OCI-LY3 (cell line): ENCODE data around the gene ROBO1.

Experiments
- H2AFZ ChIP-seq: fragments of 200-600, 300-600 bp; shearing (Covaris generic); 2 replicates; pipeline ENCODE4 v1.6.0; 2014; ENCODE audit warnings: antibody characterized with exemption, low read depth, low read length
- H3K27ac ChIP-seq: fragments of 200-600, 300-600 bp; sonication (generic); 2 replicates; pipeline ENCODE4 v1.5.1; 2014; ENCODE audit warnings: mild to moderate bottlenecking, low read length, moderate library complexity, mixed read lengths
- H3K27me3 ChIP-seq: fragments of 200-600, 300-600 bp; sonication (generic); 2 replicates; pipeline ENCODE4 v1.6.1; 2014; ENCODE audit warnings: low read depth, low read length, mixed read lengths
- H3K36me3 ChIP-seq: fragments of 200-600, 300-600 bp; sonication (generic); replicated peaks from 2 replicates; pipeline ENCODE3; 2014; ENCODE audit warnings: low read depth, low read length, mixed read lengths
- H3K4me1 ChIP-seq: fragments of 300-600, 200-600 bp; sonication (generic); 2 replicates; pipeline ENCODE4 v1.6.1; 2014; ENCODE audit warnings: low read length, mixed read lengths
- H3K4me2 ChIP-seq: fragments of 200-600, 300-600 bp; sonication (generic); 2 replicates; pipeline ENCODE4 v1.6.1; 2014; ENCODE audit warnings: low read length, mixed read lengths
- H3K4me3 ChIP-seq: fragments of 300-600, 200-600 bp; sonication (generic); 2 replicates; pipeline ENCODE4 v1.5.1; 2014; ENCODE audit warnings: antibody characterized with exemption, mild to moderate bottlenecking, low read length, moderate library complexity
- H3K79me2 ChIP-seq: fragments of 300-600, 200-600 bp; shearing (Covaris generic); 2 replicates; pipeline ENCODE4 v1.6.1; 2014; ENCODE audit warnings: mild to moderate bottlenecking, low read length, mixed read lengths
- H3K9ac ChIP-seq: fragments of 300-600, 200-600 bp; shearing (Covaris generic); 2 replicates; pipeline ENCODE4 v1.6.0; 2014; ENCODE audit warnings: mild to moderate bottlenecking, low read length, moderate library complexity
- H3K9me3 ChIP-seq: fragments of 200-600, 300-600 bp; shearing (Covaris generic); 2 replicates; pipeline ENCODE4 v1.6.1; 2014; ENCODE audit warnings: low read length, mixed read lengths; ENCODE audit not compliant: insufficient read depth
- H4K20me1 ChIP-seq: fragments of 200-600, 300-600 bp; sonication (generic); 2 replicates; pipeline ENCODE4 v1.6.1; 2016; ENCODE audit warnings: low read length, mixed read lengths; ENCODE audit not compliant: insufficient read depth
- CTCF ChIP-seq: fragments of 200-600, 300-600 bp; sonication (generic); IDR thresholded peaks from 2 replicates; pipeline ENCODE4 v1.5.1; 2014; ENCODE audit warnings: antibody characterized with exemption, low read length, low read depth
- EZH2phosphoT487 ChIP-seq: fragments of 200-600 bp; shearing (Covaris generic); IDR thresholded peaks from 2 replicates; pipeline ENCODE4 v1.6.1; 2018; ENCODE audit warnings: antibody characterized with exemption, mixed run types, low read depth

The ROBO1 gene

GRCh38 chr3:78838362-78838761, 929.4 kb downstream of the ROBO1 start:
- Histone ChIP-seq H4K20me1 (no peaks in the 10 kb centered on the region), H3K4me1 (no peaks in the 10 kb centered on the region), H3K27me3 (no peaks in the 10 kb centered on the region), H3K9me3 (no peaks in the 10 kb centered on the region), H2AFZ (no peak overlapping the region), H3K9ac (no peak overlapping the region), H3K27ac (no peak overlapping the region), H3K4me3 (no peak overlapping the region), H3K79me2 (no peaks in the 10 kb centered on the region), H3K4me2 (no peak overlapping the region), H3K36me3 (no peaks in the 10 kb centered on the region)
- TF ChIP-seq EZH2phosphoT487 (no peak), CTCF (no peak)

GRCh38 chr3:78834910-78835309, 932.9 kb downstream of the ROBO1 start:
- H3K4me3 ChIP-seq: no peak overlapping the region
- no peaks in the 10 kb centered on the region for H3K36me3 ChIP-seq
- no peaks in the 10 kb centered on the region for H3K27me3 ChIP-seq
- H3K9me3 ChIP-seq: peaks cover 3% of the 10 kb centered on the region; the same call in 1 of the 2 replicates
- H2AFZ ChIP-seq: no peak overlapping the region
- TF ChIP-seq CTCF: no peak
- TF ChIP-seq EZH2phosphoT487: no peak
- no peaks in the 10 kb centered on the region for H3K79me2 ChIP-seq
- no peak overlapping the region for H3K27ac ChIP-seq
- H3K9ac ChIP-seq: no peak overlapping the region
- H3K4me1 ChIP-seq: no peaks in the 10 kb centered on the region
- H4K20me1 ChIP-seq: no peaks in the 10 kb centered on the region
- H3K4me2 ChIP-seq: no peak overlapping the region

GRCh38 chr3:78832785-78833204, 935.0 kb downstream of the ROBO1 start:
- Histone ChIP-seq H2AFZ (no peak overlapping the region), H3K9me3 (peaks cover 7% of the 10 kb centered on the region; the same call in 1 of the 2 replicates), H3K9ac (no peak overlapping the region), H3K4me3 (no peak overlapping the region), H3K27me3 (no peaks in the 10 kb centered on the region), H3K4me1 (no peaks in the 10 kb centered on the region), H3K36me3 (no peaks in the 10 kb centered on the region), H3K27ac (no peak overlapping the region), H4K20me1 (no peaks in the 10 kb centered on the region), H3K79me2 (no peaks in the 10 kb centered on the region), H3K4me2 (no peak overlapping the region)
- no peak for TF ChIP-seq CTCF
- no peak for TF ChIP-seq EZH2phosphoT487

- no peak overlapping the region for H3K4me2 ChIP-seq
- H3K36me3 ChIP-seq: no peaks in the 10 kb centered on the region
- H3K79me2 ChIP-seq: no peaks in the 10 kb centered on the region
- no peak for TF ChIP-seq EZH2phosphoT487
- no peak for TF ChIP-seq CTCF
- H3K9me3 ChIP-seq: peaks cover 7% of the 10 kb centered on the region; the same call in 1 of the 2 replicates
- H3K4me1 ChIP-seq: no peaks in the 10 kb centered on the region
- no peak overlapping the region for H2AFZ ChIP-seq
- no peak overlapping the region for H3K9ac ChIP-seq
- H4K20me1 ChIP-seq: no peaks in the 10 kb centered on the region
- H3K4me3 ChIP-seq: no peak overlapping the region
- H3K27me3 ChIP-seq: no peaks in the 10 kb centered on the region
- H3K27ac ChIP-seq: no peak overlapping the region
Measured at GRCh38 chr3:78831446-78831972, 936.3 kb downstream of the ROBO1 start.
